Lower leg skin (tissue), 4 donors: ENCODE measurements around the gene TEPSIN. TPM values are rescaled to one million over a fixed set of nuclear protein-coding genes. Genes with fewer than 3 reads are reported as not detected.
"Not testable (repeated sequence)": the region's sequence is repeated elsewhere in the genome, so short reads cannot be mapped to it uniquely, and the experiment has no call there.

Experiments
- DNase-seq, 2 donors: peaks; one replicate each; pipeline ENCODE4 v3.0.0-alpha.2; 2019; ENCODE audit warnings: low spot score in 2 of 2
- H3K4me3 ChIP-seq: fragments of 200-600 bp; sonication (generic); 2 replicates; pipeline ENCODE4 v1.5.1; 2017; ENCODE audit warnings: mild to moderate bottlenecking, low read depth; ENCODE audit not compliant: poor library complexity, severe bottlenecking
- POLR2A ChIP-seq, 2 donors: fragments of 450-650 bp; IDR thresholded peaks; one replicate each; pipeline ENCODE4 v1.6.1; 2016 to 2017; ENCODE audit warnings: antibody characterized with exemption in 2 of 2, mild to moderate bottlenecking in 1 of 2, moderate library complexity in 1 of 2
- WGBS, 2 donors: methylation state at CpG; one replicate each; pipeline ENCODE4 v1.1.5; 2018; 5-methylcytosine and 5-hydroxymethylcytosine counted together
- intact Hi-C: fragments of 100-400 bp; cut with DNase I; formaldehyde crosslinking; loops from one replicate; pipeline ENCODE4 v1.15.0; 2023; ENCODE audit warnings: low total_unique reads
- total RNA-seq, 4 donors: library from RNA; depleted of rRNA; stranded (reverse); fragments of >200 nt; gene quantifications; one replicate each; pipeline ENCODE4 v1.1.0, GENCODE V29; 2016
- TF ChIP-seq, protein P1 (sequence below), 3 donors: fragments of 450-650 bp; IDR thresholded peaks; one replicate each; pipeline ENCODE4 v1.5.1; 2016; ENCODE audit warnings: antibody characterized with exemption in 3 of 3, mild to moderate bottlenecking in 3 of 3, moderate library complexity in 2 of 3

TEPSIN gene
- total RNA-seq, 4 donors from 2014 or later = 40.7 to 104 (median 62.6) TPM

DNA sequence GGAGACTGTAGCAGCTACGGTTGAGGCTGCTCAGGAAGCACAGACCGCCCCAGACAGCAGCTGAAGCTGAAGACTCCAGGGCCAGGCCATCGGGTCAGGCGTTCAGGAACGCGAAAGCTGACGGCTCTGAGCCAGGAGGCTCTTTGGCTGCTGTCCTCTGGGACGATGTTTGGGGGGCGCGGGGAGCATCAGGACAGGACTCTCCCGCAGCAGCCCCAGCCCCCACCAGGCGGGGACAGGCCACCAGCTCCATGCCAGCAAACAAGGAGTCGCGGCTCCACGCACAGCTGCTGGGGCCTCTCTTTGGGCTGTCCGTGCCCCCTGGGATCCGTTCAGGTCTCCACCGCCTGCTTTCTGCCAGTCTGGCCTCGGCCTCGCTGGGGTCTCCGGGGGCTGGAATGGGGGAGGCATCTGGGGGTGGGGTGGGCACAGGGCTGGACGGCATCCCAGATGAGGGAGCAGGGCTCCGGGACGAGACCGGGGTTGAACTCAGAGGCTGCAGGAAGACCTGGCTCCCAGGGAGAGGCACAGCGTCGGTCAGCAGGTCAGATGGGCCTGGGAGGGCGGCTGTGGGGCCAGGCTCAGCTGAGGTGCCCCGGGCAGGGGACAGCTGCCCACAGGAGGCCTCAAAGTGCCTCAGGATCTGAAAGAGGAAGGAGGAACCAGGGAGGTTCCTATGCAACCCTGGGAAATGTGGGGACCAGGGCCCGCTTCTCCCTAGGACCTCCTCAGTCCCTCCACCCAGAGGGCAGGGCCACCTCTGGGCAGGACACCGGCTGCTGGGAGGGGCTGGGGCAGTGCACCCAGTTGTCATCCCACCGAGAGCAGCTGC is 9.8 kb downstream of the TEPSIN start:
- 86 to 87% methylated on average over 31 to 32 of the region's 32 CpGs for WGBS, 2 donors
- H3K4me3 ChIP-seq = no peak overlapping the region
- intact Hi-C loops = no loop called here
- DNase-seq = no peak
- no peak for TF ChIP-seq POLR2A (IDR thresholded peaks at IDR 0.05)
- TF ChIP-seq, protein P1, sequence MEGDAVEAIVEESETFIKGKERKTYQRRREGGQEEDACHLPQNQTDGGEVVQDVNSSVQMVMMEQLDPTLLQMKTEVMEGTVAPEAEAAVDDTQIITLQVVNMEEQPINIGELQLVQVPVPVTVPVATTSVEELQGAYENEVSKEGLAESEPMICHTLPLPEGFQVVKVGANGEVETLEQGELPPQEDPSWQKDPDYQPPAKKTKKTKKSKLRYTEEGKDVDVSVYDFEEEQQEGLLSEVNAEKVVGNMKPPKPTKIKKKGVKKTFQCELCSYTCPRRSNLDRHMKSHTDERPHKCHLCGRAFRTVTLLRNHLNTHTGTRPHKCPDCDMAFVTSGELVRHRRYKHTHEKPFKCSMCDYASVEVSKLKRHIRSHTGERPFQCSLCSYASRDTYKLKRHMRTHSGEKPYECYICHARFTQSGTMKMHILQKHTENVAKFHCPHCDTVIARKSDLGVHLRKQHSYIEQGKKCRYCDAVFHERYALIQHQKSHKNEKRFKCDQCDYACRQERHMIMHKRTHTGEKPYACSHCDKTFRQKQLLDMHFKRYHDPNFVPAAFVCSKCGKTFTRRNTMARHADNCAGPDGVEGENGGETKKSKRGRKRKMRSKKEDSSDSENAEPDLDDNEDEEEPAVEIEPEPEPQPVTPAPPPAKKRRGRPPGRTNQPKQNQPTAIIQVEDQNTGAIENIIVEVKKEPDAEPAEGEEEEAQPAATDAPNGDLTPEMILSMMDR (IDR thresholded peaks at IDR 0.05) = no peak

DNA sequence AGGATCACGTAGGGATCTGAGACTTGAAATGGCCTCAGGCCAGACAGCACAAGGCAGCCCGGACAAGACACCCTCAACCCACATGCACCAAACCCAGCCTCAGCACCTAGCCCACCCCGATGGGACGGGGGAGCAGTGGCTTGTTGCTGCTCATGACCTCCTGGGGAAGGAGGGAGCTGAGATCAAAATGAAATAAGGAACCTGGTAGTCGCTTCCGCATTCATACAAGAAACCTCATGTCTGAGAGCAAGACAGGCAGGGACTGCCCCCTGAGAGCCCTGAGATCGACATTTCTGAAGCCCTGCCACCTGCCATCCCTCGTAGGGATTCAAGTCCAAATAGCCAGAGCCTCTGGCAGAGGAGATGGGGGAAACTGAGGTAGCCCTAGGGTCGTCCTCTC is 10.4 kb downstream of the TEPSIN start:
- no peak for DNase-seq

DNA sequence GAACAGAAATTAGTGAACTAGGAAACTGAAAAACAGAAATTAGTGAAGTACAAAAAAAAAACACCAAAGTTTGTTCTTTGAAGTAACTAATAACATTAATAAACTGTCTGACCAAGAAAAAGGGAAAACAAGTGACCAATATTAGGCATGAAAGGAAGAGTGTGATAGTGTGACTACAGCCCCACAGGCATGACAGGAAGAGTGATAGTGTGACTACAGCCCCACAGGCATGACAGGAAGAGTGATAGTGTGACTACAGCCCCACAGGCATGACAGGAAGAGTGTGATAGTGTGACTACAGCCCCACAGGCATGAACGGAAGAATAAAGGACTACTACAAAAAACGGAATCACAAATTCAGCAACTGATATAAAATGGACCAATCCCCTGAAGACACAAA is 11.2 kb downstream of the TEPSIN start:
- 63 to 66% methylated on average over 2 of the region's 2 CpGs for WGBS, 2 donors
- H3K4me3 ChIP-seq, DNase-seq, intact Hi-C loops: not testable (repeated sequence)

More for the DNA sequence above, 10.4 kb downstream of the TEPSIN start:
- WGBS, 2 donors = 68 to 84% methylated on average over 9 of the region's 9 CpGs
- TF ChIP-seq, protein P1 (IDR thresholded peaks at IDR 0.05) = no peak
- no peak for TF ChIP-seq POLR2A (IDR thresholded peaks at IDR 0.05)
- H3K4me3 ChIP-seq = no peak overlapping the region
- intact Hi-C loops = no loop called here

DNA sequence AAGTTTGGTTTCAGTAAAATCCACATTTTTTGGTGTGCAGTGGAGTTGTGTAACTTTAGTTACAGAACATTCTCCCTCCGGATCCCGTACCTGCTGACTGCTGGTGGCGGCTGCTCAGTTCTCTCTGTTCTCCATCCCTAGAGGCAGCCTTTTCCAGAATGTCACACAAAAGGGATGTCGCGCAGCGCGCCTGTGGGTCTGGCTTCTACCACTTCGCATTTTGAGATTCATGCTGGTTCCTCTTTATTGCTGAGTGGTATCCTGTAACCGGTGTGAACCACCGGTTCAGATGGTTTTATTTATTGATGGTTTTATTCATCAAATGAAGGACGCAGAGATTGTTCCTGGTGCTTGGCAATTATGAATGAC is 15.1 kb downstream of the TEPSIN start:
- no peak overlapping the region for H3K4me3 ChIP-seq
- DNase-seq = no peak
- 46 to 47% methylated on average over 11 of the region's 11 CpGs for WGBS, 2 donors
- intact Hi-C loops = no loop called here
- TF ChIP-seq POLR2A (IDR thresholded peaks at IDR 0.05) = no peak
- TF ChIP-seq, protein P1 (IDR thresholded peaks at IDR 0.05) = no peak

DNA sequence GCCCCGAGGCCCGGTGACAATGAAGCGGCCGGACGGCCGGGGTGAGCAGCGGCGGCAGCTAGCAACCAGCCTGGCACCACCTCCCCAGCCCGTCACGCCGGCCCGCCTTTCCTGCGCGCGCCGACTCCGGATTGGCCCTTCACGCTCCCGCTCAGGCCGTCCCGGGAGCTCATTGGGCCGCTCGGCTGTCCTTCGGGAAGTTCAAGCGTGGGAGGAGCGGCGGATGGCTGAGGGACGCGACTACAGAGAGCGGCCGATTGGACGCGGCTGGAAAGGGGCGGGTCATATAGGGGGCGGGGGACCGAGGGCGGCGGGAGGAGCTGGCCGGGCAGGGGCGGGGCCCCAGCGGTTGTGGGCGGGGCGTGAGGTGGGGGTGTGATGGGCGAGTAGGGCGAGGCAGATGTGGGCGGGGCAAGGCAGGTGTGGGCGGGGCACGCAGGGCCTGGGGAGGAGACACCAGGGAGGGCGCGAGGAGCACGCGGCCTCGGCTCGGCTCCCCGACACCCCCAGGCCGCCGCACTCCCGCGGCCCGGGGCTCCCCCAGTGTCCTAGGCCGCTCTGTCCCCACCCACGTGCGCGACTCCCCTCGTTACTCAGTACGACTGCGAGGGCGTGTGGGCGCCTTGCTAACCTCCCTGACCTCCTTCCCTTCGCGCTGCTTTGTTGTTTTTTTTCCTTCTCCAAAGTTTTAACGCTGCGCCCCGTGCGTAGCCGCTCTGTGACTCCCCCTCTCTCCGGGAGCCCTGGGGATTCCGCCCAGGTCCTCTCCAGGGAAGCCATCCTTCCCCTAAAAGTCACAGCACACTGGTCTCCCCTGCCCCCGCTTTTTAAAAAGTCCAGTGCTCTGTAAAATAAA is 15.7 kb downstream of the TEPSIN start, which contains the start of gene CEP131:
Gene CEP131 (minus strand): TSS at position 60 of the 856 bp plus-strand sequence. CDS start 2,909 bp downstream, outside the sequence.
- peak; percentile 98 to 100 for DNase-seq
- 3 to 4% methylated on average over 63 to 65 of the region's 79 CpGs for WGBS, 2 donors
- TF ChIP-seq POLR2A (IDR thresholded peaks at IDR 0.05) = no peak
- TF ChIP-seq, protein P1 (IDR thresholded peaks at IDR 0.05) = no peak
- peak within 1 kb of the TSS; percentile 55 for H3K4me3 ChIP-seq
- intact Hi-C loops = no loop called here

DNA sequence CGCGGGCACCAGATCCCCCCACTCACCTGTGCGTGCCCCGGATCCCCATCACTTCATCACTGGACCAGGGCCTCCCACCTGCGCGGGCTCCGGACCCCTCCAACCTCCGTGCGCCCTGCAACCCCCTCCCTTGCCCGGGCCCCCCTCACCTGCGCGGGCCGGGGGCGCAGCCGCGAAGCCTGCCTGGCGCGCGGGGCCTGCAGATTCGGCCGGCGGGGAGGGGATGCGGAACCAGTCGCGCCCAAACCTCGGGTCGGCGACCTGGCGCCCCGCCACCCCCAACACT is 16.3 kb downstream of the TEPSIN start:
- no peak for TF ChIP-seq POLR2A (IDR thresholded peaks at IDR 0.05)
- TF ChIP-seq, protein P1 (IDR thresholded peaks at IDR 0.05) = no peak
- DNase-seq = no peak
- intact Hi-C loops = no loop called here
- peak overlapping the region; percentile 55 for H3K4me3 ChIP-seq
- 0% methylated on average over 1 to 30 of the region's 30 CpGs for WGBS, 2 donors
